Smooth muscle cell (in vitro differentiated cells): Measurements from ENCODE around the gene TBCK. TPM values are rescaled to one million over a fixed set of nuclear protein-coding genes. Genes with fewer than 3 reads are reported as not detected.
A peak's percentile ranks its signal among the peaks of the same experiment; 100 is the strongest.

ENCODE experiments used
- DNase-seq: peaks from one replicate; lab custom pipeline; 2025; ENCODE audit not compliant: unreplicated experiment; lab: John Stamatoyannopoulos, UW
- H2AFZ ChIP-seq: fragments of 200-600 bp; sonication (generic); 2 replicates; pipeline ENCODE4 v1.6.0; 2016; ENCODE audit warnings: antibody characterized with exemption, low read depth, mild to moderate bottlenecking
- H3F3A ChIP-seq: fragments of 200-600 bp; sonication (generic); 2 replicates; pipeline ENCODE4 v1.6.0; 2017; ENCODE audit warnings: antibody characterized with exemption, low read depth
- H3K27ac ChIP-seq: fragments of 200-600 bp; sonication (generic); 2 replicates; pipeline ENCODE4 v1.5.1; 2016; ENCODE audit warnings: low read depth, mild to moderate bottlenecking
- H3K27me3 ChIP-seq: fragments of 200-600 bp; sonication (generic); 2 replicates; pipeline ENCODE4 v1.6.1; 2016; ENCODE audit warnings: low read depth, mild to moderate bottlenecking
- H3K36me3 ChIP-seq: fragments of 200-600 bp; sonication (generic); 2 replicates; pipeline ENCODE4 v1.5.1; 2016; ENCODE audit warnings: low read depth
- H3K4me1 ChIP-seq: fragments of 200-600 bp; sonication (generic); 2 replicates; pipeline ENCODE4 v1.5.1; 2016; ENCODE audit warnings: low read depth
- H3K4me2 ChIP-seq: fragments of 200-600 bp; sonication (generic); 2 replicates; pipeline ENCODE4 v1.6.0; 2016; ENCODE audit warnings: mild to moderate bottlenecking
- H3K4me3 ChIP-seq: fragments of 200-600 bp; sonication (generic); 2 replicates; pipeline ENCODE4 v1.5.1; 2016; ENCODE audit warnings: mild to moderate bottlenecking
- H3K79me2 ChIP-seq: fragments of 200-600 bp; sonication (generic); 2 replicates; pipeline ENCODE4 v1.6.0; 2016; ENCODE audit warnings: low read depth, mild to moderate bottlenecking
- H3K9ac ChIP-seq: fragments of 200-600 bp; sonication (generic); 2 replicates; pipeline ENCODE4 v1.6.0; 2016; ENCODE audit warnings: low read depth
- H3K9me3 ChIP-seq: fragments of 200-600 bp; sonication (generic); replicated peaks from 2 replicates; pipeline ENCODE4 v1.5.1; 2016; ENCODE audit warnings: low read depth
- H4K20me1 ChIP-seq: fragments of 200-600 bp; sonication (generic); 2 replicates; pipeline ENCODE4 v1.6.0; 2016; ENCODE audit warnings: low read depth
- CTCF ChIP-seq: fragments of 200-600 bp; sonication (generic); IDR thresholded peaks from 2 replicates; pipeline ENCODE4 v1.5.1; 2017; ENCODE audit warnings: borderline replicate concordance, mild to moderate bottlenecking, antibody characterized with exemption; ENCODE audit not compliant: insufficient read depth, poor library complexity, severe bottlenecking
- WGBS: methylation state at CpG from one replicate; pipeline ENCODE4 v1.1.7; 2016; ENCODE audit warnings: low lambda C conversion rate; 5-methylcytosine and 5-hydroxymethylcytosine counted together
- polyA plus RNA-seq: library from polyadenylated mRNA; unstranded; fragments of >200 nt; fragmentation: Nextera tagmentation; extraction: Ambion mirVana; gene quantifications from 2 replicates; pipeline ENCODE4 v1.2.1, GENCODE V29; 2016
- total RNA-seq: library from RNA; depleted of rRNA; stranded (reverse); fragments of >200 nt; gene quantifications from 2 replicates; pipeline ENCODE4 v1.2.3, GENCODE V29; 2014

Gene TBCK
- total and polyA plus RNA-seq, 2 experiments from 2014 or later = 10.0 to 28.1 TPM

GRCh38 chr4:106253364-106254129 is 62.5 kb downstream of the TBCK start:
- no peak overlapping the region for H2AFZ ChIP-seq
- 85% methylated on average over 4 of the region's 4 CpGs for WGBS
- no peaks in the 10 kb centered on the region for H3F3A ChIP-seq
- H3K36me3 ChIP-seq = peaks cover 3% of the 10 kb centered on the region
- no peak for DNase-seq
- H3K27me3 ChIP-seq = no peaks in the 10 kb centered on the region
- TF ChIP-seq CTCF = no peak
- no peak overlapping the region for H3K4me2 ChIP-seq
- no peaks in the 10 kb centered on the region for H3K9me3 ChIP-seq
- no peaks in the 10 kb centered on the region for H3K79me2 ChIP-seq
- no peaks in the 10 kb centered on the region for H3K4me1 ChIP-seq
- H4K20me1 ChIP-seq = no peaks in the 10 kb centered on the region
- H3K9ac ChIP-seq = no peak overlapping the region
- H3K4me3 ChIP-seq = no peak overlapping the region
- no peak overlapping the region for H3K27ac ChIP-seq

- DNase-seq = no peak
- no peak overlapping the region for H3K9ac ChIP-seq
- no peaks in the 10 kb centered on the region for H3K27me3 ChIP-seq
- no peak overlapping the region for H3K4me3 ChIP-seq
- H3K36me3 ChIP-seq = peaks cover 6% of the 10 kb centered on the region
- H3K4me2 ChIP-seq = no peak overlapping the region
- TF ChIP-seq CTCF = no peak
- H3K79me2 ChIP-seq = no peaks in the 10 kb centered on the region
- H4K20me1 ChIP-seq = no peaks in the 10 kb centered on the region
- H3F3A ChIP-seq = no peaks in the 10 kb centered on the region
- H3K27ac ChIP-seq = no peak overlapping the region
- H3K9me3 ChIP-seq = no peaks in the 10 kb centered on the region
- no peaks in the 10 kb centered on the region for H3K4me1 ChIP-seq
- H2AFZ ChIP-seq = no peak overlapping the region
Measured at GRCh38 chr4:106247600-106247999, 68.4 kb downstream of the TBCK start.

GRCh38 chr4:106246441-106246840 is 69.6 kb downstream of the TBCK start:
- Histone ChIP-seq H3K27me3 (no peaks in the 10 kb centered on the region), H2AFZ (no peak overlapping the region), H3K4me3 (no peak overlapping the region), H3K9me3 (no peaks in the 10 kb centered on the region), H3K9ac (no peak overlapping the region), H3K27ac (no peak overlapping the region), H3K4me1 (no peaks in the 10 kb centered on the region), H3K4me2 (no peak overlapping the region), H3F3A (no peaks in the 10 kb centered on the region), H4K20me1 (no peaks in the 10 kb centered on the region), H3K36me3 (peaks cover 6% of the 10 kb centered on the region), H3K79me2 (no peaks in the 10 kb centered on the region)
- DNase-seq = no peak
- WGBS = 93% methylated on average over 1 of the region's 1 CpG
- TF ChIP-seq CTCF = no peak

GRCh38 chr4:106245176-106245575 is 70.8 kb downstream of the TBCK start:
- TF ChIP-seq CTCF = no peak
- H3K27ac ChIP-seq = peak overlapping the region; percentile 61

More at GRCh38 chr4:106245176-106245575, 70.8 kb downstream of the TBCK start:
- Histone ChIP-seq H3K9ac (no peak overlapping the region), H3K79me2 (no peaks in the 10 kb centered on the region), H3K4me3 (no peak overlapping the region), H3K36me3 (peaks cover 6% of the 10 kb centered on the region), H3K9me3 (no peaks in the 10 kb centered on the region), H3K27me3 (no peaks in the 10 kb centered on the region), H3F3A (no peaks in the 10 kb centered on the region), H3K4me1 (no peaks in the 10 kb centered on the region), H3K4me2 (no peak overlapping the region), H2AFZ (no peak overlapping the region), H4K20me1 (no peaks in the 10 kb centered on the region)
- DNase-seq = no peak
- 48% methylated on average over 2 of the region's 2 CpGs for WGBS
